SIG-M5 (cell line): Measurements from ENCODE around the gene VEGFC.

Experiments used
- DNase-seq: peaks from one replicate; lab custom pipeline; 2025; lab: John Stamatoyannopoulos, UW

The VEGFC gene

DNA sequence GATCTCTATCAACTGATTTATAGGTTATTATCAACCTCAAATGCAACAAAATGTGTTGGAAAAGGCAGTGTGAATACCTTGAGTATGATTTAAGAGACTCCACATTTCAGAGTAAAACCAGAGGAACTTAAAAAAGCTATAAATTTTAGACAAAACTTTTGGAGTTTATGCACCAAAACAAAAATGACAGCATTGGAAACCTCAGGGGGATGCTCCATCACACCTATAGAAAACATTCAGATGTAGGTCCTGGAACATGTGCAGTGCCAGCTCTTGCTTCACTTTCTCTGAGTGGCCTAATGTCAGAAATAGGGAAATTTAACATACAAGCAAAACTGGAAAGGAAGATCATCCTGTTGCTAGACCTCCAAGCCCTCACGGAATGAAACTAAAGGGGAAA lies 5.8 kb upstream of the VEGFC start:
- no peak for DNase-seq

DNA sequence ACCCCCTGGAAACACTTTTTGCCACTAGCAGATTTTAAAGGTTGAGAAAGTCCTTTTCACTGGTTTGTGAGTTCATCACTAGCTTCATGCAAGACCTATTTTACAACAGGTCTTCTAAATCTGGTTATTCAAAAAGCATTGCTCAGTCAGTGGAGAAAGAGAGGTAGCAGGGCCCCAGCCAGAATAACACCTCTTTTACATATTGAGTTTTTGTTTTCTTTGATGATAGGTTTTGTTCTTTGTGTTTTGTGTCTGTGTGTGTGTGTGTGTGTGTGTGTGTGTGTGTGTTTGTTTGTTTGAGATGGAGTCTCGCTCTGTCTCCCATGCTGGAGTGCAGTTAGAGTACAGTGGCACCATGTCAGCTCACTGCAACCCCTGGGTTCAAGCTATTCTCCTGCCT lies 2.7 kb upstream of the VEGFC start:
- DNase-seq, result no peak

DNA sequence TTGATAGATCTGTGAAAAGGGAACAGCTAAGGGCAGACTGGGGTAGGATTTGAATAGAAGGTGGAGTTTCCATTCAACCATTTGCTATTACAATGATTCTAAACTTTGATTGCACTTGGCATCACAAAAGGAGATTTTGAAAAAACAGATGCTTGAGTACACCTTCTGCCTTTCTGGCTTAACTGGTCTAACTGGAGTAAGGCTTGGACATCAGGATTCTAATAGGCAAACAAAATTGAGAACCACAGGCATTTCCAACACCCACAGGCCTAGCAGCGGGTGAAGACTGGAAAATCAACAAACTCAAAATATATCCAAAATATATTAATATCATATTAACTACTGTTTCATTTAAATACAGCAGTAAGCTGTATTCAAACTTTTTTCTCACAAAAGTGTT lies 1.9 kb upstream of the VEGFC start:
- DNase-seq, result no peak

DNA sequence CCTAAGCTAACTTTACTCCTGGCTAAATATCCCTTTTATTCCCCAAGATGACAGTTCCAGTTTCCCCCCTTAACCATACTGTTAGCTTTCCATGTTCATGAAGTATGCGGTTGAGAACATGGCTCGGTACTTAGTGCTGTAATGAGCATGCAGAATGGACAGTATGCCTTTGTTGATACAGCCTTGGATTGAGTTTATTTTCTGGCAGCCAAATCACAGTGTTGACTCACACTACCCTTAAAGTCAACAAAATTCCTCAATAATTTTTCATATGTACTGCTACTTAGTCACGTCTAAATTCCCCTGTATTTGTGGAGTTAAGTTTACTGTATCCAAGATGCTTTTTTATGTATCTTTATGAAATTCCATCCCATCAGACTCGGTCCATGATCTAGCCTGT lies 1.4 kb upstream of the VEGFC start:
- DNase-seq, result no peak

DNA sequence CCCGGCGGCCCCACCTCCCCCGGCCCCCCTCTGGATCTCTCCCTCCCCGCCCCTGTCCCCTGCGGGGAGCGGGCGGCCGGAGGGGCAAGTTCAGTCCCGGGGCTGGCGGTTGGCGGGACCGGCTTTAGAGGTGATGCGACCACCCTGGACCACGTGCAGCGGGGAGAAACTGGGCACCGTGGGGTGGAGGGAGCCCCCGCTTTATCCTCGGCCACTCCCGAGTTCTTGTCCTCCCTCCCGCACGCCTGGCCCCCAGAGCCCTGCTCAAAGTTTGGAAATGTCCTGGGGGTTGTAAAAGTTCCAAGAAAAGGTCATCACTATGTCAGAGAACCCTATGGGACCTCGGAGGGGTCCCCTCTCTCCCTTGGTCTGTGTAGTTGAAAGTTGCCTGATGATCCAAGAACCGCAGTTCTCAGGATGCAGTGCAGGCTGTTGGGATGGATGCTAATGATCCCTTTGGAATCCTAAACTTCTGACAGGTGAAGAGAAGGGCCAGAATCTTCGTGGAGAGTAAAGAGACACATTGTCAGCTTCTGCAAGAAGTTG lies 411 bp upstream of the VEGFC start:
- no peak for DNase-seq

DNA sequence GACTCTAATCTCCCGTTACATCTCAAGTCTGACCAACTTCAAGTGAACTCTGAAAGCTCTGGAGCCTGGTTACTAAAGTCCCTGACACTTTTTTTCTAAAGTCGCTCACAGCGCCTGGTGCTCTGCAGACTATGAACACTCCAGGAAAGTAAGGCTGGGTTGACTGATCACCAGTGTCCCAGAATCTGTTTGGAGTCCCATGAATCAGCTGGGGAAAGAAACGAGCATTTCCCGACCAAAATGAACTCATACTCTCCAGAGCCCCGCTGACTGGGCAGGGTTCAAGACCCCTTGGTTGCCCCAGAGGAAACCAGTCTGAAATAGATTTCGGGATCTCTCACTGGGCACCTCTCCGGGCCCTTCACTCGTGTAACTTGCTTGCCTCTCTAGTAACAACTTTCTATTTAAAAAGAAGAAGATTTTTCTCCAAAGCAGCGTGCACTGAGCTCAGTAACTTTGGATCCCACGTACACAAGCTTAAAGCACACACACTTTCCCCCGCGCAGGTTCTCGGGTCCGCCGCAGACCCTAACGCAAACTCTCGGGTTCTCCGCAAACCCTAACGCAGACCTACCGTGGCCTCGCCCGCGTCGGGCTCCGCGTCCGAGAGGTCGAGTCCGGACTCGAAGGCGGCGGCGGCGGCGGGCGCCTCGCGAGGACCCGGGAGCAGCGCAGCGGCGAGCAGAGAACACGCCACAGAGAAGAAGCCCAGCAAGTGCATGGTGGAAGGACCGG lies 964 bp downstream of the VEGFC start:
- no peak for DNase-seq

DNA sequence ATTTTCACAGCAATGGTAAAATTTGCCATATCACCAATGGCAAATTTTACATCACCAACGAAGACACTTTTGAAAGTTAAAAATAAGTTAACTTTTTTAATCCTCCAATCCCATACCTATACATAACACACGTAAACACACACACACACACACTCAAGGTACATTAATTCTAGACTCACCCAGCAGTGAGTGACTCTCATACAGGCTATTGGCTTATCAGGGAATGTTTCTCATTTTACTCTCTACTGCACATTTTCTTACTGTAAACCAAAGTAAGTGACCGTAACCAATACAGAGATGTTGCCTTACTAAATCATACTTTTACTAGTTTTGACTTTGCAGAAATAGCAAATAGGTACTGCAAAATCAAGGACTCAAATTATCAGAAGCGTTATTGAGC lies 2.3 kb downstream of the VEGFC start:
- no peak for DNase-seq

DNA sequence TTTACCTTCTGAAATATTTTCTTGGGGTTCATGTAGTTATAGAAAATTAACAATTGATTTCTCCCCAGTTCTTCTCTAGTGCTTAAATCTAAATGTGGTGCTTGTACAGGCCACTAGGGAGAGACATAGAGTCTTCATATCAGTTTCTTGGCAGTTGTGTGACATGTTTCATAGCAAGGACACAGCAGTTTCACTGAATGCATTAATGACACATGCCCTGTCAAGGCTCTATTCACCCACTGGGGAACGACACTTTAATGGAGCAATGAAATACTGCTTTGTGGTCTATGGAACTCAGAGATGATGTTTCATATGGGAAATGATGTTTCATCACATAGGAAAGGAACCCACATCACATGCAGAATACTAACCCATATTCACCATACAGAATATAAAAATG lies 2.8 kb downstream of the VEGFC start:
- DNase-seq, result no peak

DNA sequence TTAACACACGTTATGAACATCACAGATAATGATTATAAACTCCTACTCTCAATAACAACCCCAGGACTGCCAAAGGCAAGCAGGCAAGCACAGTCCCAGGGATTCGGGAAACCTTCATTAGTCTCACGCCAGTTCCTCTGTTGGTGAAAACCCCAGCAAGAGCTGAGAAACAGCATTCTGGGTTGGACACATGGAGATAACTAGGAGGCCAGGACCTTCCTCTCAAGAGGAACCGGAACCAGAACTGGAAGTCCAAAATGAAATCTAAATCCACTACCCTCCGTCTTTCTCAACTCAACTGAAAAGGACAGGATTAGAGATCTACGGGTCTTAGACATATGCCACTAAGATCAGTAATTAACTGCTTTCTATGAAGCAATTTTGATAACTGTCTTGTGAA lies 3.8 kb downstream of the VEGFC start:
- DNase-seq, result no peak

DNA sequence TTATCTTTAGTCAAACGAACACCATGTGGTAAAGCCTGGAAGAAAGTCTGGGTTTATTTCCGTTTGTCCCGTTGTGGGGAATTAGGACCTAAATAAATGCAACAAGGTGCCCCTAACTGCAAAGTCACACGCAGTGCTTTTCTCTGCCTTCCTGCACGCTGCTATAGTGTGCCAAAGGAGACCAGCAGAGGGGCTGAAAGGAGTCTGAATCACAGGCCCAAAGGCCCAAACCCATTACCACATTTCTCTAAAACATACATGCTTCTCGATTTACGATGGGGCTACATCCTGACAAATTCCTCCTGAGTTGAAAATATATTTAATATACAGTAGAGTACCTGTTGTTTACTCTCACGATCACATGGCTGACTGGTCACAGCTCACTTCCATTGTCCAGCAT lies 4.5 kb downstream of the VEGFC start:
- no peak for DNase-seq

DNA sequence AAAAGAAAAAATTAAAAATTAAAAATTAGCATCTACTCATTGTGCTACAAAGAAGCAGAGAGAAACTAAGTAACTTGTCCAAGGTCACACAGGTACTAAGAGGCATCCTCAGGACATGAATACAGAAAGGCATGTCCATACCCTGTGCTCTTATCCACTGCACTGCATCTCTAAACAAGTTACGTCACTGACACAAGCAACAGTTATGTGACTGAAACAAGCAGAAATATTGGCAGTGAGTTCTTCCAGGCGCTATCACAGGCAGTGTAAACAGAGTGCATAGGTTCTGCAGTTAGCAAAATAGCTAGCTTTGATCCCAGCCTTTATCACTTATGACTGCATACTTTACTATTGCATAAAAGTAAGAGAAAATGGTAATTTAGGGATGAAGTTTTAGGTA lies 7.9 kb downstream of the VEGFC start:
- no peak for DNase-seq

DNA sequence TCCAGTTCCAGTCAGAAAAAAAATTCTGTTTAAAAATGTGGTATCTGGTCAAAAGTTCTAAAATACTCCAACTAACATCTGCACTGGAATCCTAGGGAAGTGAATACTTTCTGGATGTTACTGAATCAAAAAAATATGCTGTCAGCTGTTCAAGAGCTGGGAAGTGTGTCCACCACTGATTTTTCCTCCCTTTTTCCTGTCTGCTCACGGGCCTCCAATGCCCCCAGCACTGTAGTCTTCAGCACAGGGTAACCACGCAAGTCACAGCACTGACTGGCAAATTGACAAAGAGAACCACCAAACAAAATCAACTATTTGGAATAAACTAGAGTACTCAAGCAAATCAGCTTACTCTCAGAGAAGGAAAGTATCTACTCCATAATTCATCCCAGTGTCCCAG lies 9.9 kb downstream of the VEGFC start:
- no peak for DNase-seq

DNA sequence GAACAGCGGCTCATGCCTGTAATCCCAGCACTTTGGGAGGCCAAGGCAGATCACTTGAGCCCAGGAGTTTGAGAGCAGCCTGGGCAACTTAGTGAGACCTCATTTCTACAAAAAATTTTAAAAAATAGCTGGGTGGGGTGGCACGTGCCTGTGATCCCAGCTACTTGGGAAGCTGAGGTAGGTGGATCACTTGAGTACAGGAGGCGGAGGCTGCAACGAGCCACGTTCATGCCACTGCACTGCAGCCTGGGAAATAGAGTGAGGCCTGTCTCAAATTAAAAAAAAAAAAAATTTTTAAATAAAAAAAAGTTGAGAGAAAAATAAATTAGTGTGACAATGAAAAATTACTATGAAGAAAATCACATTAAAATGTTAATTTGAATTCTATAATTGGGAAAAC lies 10.5 kb downstream of the VEGFC start:
- DNase-seq, result no peak

DNA sequence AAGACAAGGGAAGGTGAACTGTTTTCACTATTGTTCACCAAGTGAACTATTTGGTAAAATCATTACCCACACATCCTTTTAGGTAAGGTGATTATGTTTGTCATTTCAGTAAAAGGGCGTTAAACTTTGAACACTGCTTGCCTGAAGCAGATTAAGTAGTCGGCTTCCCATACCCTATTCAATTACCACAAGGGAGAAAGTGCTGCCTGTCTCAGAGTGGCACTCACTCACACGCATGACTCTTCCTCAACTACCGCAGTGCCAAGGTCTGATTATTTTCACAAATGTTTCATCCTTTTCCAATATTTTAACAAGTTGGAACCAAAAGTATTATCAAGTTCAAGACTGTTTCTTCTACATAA lies 11.0 kb downstream of the VEGFC start:
- DNase-seq, result no peak

DNA sequence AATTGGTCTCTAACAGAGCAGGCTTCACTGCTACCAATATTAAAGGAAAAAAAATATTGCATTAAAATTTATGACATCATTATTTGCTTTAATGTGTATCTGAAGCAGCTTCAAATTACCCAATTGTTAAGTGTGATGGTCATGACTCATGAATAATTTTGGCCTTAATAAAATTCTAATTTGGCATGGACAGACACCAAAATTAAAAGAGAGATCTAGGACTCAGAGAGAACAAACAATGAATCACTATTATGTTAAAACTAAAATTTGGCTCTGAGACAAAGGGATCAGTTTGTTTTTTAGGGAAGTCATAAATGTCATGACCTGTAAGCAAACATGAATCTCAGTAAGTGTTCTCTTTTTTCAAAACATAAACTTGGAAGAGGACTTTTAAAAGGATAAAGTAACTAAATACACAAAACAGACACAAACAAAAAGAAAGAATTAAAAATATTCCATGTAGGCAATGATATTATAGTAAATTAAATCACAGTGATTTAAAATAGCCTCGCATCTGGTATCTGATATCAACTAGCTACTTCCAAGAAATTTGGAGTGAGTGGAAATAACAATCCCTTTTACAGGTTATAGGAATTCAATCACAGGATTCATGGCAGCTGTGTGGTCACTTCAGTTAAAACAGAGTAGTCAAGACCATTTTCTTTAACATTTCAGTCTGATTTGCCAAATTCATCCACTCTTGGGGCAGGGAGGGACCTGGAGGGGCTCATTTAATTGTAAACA lies 11.6 kb downstream of the VEGFC start:
- DNase-seq, result no peak

DNA sequence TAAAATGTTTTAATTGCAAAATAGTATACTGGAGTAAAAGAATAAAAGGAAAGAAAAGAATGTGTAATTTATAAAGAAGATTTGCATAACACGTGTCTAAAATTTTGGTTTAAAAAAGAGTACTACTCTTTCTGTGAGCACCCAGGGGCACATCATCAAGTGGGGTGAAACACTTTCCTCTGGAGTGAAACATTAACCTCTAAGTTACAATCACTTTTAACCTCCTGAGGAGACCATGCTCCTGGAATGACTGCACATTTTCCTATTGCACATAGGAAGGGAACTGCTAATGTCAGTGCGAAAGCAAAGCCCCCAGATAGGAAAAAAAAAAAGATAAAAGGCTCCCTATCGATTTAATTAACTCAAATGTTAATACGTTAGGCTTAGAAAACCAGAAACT lies 13.3 kb downstream of the VEGFC start:
- no peak for DNase-seq

DNA sequence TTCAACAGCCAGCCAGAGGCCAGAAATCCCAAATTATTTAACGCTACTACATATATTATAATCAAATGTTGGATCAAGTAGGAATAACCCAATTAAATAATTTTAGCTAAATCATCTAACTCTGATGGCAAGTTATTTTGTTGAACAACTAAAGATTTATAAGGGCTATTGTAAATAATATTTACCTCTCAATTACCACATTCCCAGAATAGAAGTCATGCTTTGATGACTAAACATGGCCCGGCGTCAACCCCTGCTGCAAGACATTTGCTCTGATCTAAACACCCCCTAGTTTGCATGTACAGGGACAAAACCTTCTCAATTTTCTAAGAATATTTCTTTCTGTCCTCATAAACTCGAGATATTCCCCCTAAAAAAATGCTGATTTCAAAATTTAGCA lies 14.2 kb downstream of the VEGFC start:
- no peak for DNase-seq

DNA sequence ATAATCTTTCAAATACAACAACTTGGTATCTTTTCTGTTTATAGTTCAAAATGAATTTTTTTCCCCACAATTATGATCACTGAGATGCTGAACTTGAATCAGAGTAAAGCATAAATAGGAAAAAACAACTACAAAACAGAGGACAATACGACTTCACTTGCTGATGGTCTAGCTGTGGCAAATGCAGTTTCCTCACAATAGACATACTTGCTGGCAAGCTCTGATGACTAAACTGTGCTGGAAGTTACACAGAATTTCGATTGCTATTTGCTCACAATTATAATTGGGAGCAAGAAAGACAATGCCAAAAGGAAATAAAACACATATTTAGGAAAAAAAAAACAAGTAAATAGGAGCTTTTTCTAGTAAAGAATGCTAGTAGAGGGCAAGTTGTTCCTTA lies 14.7 kb downstream of the VEGFC start:
- no peak for DNase-seq

DNA sequence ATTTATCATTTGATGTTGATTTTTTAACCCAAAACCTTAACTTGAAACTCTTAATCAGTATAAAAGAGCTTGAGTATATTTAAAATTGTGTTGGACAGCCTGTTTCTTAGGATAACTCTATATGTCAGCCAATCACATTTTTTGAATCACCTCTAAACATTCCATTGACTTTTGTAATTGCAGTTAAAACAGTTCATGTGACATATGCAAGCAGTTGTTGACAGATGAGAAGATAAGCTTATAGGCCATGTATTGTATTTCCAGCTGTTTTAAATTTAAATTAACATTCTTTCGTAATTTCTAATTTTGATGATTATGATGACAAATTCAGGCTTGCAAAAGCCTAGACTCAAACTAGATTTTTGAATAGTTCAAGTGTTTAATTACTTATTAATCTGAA lies 17.4 kb downstream of the VEGFC start:
- no peak for DNase-seq

DNA sequence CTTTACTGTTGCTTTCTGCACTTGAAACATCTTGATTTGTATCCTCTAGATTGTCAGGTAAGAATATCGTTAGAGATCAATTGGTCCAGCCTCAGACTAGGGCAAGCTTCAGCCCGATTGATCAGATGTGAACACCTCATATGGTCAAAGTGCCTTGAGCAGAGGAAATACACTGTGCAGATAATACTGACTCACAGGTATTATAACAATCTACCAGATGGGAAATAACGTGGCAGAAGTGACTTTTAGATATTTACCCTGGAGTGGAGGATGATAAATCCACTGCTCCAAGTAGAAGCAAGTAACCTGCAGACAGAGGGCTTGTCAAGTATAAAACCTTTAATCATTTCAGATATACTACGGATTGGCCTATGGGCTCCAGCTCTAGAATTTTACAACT lies 17.9 kb downstream of the VEGFC start:
- DNase-seq, result no peak

DNA sequence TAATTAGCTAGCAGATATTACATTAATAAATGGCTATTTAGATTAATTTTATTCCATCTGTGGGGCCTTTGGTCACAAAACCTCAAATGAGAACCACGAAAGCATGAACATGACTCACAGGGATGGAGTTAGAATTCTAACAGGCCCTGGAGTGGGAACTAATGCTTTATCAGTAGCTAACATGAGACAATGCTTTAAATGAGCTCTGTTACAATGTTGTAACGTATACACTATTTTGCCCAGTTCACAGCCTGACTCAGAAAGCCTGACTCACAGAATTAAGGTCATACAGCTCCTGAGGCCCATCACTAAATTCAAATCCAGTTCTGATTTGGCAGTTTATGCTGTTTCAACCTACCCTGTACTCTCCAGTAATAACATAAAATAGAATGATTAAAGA lies 23.2 kb downstream of the VEGFC start:
- no peak for DNase-seq

DNA sequence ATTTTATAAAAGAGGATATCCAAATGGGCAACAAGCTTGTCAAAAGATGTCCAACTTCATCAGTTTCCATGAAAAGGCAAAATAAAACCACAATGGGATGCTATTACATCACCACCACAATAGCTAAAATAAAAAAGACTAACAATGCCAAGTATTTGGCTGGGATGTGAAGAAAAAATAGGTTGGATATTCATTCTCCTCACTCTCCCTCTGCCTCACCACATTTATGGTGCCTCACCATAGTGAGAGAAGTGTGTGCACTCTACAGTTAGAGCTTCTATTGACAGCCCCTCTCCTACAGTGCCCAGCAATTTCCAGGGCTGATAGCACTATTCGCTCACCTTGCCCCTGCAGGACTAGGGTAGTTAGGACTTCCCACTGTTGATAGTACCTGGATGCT lies 25.5 kb downstream of the VEGFC start:
- DNase-seq, result no peak

DNA sequence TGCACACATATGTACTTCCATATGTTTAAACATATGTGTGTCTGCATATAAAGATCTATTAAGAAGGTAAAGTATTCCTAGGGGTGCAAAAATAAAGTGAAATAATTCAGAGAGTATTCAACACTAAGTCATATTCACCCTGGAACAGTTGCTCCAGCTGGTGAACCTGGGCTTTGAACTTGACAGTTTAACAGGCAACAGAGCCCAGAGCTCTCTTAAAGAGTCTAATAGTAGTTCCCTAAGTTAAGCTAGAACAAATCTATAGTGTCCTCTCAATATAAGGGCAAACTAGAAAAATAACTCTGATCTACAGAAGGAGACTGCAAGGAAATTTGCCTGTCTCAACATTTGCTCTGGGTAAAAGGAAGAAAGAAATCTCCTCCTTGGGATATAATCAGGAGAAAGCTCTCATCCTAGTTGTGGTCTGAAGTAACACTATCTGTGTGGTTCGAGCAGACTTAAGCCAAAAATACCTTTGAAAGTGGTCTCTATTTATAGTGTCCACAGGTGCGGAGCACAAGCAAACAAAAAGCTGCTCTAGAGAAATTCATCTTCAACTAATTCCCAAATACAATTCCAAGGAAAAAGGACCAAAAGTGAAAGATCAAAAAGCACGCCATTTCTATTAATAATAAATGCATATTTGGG lies 29.9 kb downstream of the VEGFC start:
- no peak for DNase-seq
